WTC11 (cell line): ENCODE data around the gene CST9L.

Experiments
- ATF2 ChIP-seq: sonication (generic); formaldehyde crosslinking; IDR thresholded peaks from 2 replicates; pipeline ENCODE4 v1.8.1; 2022; ENCODE audit warnings: low read depth, missing genetic modification reagents, borderline replicate concordance
- ESRRA ChIP-seq: sonication (generic); formaldehyde crosslinking; IDR thresholded peaks from 2 replicates; pipeline ENCODE4 v1.8.1; 2022; ENCODE audit warnings: mild to moderate bottlenecking, missing genetic modification reagents, borderline replicate concordance
- JUN ChIP-seq: sonication (generic); formaldehyde crosslinking; IDR thresholded peaks from 2 replicates; pipeline ENCODE4 v1.8.0; 2023; ENCODE audit warnings: mild to moderate bottlenecking, missing genetic modification reagents
- MYBL2 ChIP-seq: sonication (generic); formaldehyde crosslinking; IDR thresholded peaks from 2 replicates; pipeline ENCODE4 v1.8.1; 2023; ENCODE audit warnings: mild to moderate bottlenecking, moderate library complexity, missing genetic modification reagents
- RELA ChIP-seq: sonication (generic); formaldehyde crosslinking; IDR thresholded peaks from 2 replicates; pipeline ENCODE4 v1.8.1; 2022; ENCODE audit warnings: missing genetic modification reagents, mild to moderate bottlenecking, borderline replicate concordance
- TF ChIP-seq, protein P1 (sequence below): fragments of 200-600 bp; IDR thresholded peaks from 2 replicates; pipeline ENCODE4 v1.8.0; 2022; ENCODE audit warnings: antibody characterized with exemption
- TF ChIP-seq, protein P2 (sequence below): sonication (generic); formaldehyde crosslinking; IDR thresholded peaks from 2 replicates; pipeline ENCODE4 v1.8.0; 2023; ENCODE audit warnings: missing genetic modification reagents
- TF ChIP-seq, protein P3 (sequence below): sonication (generic); formaldehyde crosslinking; IDR thresholded peaks from 2 replicates; pipeline ENCODE4 v1.8.0; 2022; ENCODE audit warnings: mild to moderate bottlenecking, missing genetic modification reagents
- TF ChIP-seq, protein P4 (sequence below): sonication (generic); formaldehyde crosslinking; IDR thresholded peaks from 2 replicates; pipeline ENCODE4 v1.8.1; 2023; ENCODE audit warnings: mild to moderate bottlenecking, missing genetic modification reagents, moderate library complexity

- TF ChIP-seq ATF2 (CRISPR knock-in tag) (no peak), JUN (CRISPR knock-in tag) (no peak), ESRRA (CRISPR knock-in tag) (no peak), MYBL2 (no peak), RELA (CRISPR knock-in tag) (no peak)
- TF ChIP-seq, protein P1, sequence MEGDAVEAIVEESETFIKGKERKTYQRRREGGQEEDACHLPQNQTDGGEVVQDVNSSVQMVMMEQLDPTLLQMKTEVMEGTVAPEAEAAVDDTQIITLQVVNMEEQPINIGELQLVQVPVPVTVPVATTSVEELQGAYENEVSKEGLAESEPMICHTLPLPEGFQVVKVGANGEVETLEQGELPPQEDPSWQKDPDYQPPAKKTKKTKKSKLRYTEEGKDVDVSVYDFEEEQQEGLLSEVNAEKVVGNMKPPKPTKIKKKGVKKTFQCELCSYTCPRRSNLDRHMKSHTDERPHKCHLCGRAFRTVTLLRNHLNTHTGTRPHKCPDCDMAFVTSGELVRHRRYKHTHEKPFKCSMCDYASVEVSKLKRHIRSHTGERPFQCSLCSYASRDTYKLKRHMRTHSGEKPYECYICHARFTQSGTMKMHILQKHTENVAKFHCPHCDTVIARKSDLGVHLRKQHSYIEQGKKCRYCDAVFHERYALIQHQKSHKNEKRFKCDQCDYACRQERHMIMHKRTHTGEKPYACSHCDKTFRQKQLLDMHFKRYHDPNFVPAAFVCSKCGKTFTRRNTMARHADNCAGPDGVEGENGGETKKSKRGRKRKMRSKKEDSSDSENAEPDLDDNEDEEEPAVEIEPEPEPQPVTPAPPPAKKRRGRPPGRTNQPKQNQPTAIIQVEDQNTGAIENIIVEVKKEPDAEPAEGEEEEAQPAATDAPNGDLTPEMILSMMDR: no peak
- TF ChIP-seq, protein P2, sequence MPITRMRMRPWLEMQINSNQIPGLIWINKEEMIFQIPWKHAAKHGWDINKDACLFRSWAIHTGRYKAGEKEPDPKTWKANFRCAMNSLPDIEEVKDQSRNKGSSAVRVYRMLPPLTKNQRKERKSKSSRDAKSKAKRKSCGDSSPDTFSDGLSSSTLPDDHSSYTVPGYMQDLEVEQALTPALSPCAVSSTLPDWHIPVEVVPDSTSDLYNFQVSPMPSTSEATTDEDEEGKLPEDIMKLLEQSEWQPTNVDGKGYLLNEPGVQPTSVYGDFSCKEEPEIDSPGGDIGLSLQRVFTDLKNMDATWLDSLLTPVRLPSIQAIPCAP (CRISPR knock-in tag): no peak
- TF ChIP-seq, protein P3, sequence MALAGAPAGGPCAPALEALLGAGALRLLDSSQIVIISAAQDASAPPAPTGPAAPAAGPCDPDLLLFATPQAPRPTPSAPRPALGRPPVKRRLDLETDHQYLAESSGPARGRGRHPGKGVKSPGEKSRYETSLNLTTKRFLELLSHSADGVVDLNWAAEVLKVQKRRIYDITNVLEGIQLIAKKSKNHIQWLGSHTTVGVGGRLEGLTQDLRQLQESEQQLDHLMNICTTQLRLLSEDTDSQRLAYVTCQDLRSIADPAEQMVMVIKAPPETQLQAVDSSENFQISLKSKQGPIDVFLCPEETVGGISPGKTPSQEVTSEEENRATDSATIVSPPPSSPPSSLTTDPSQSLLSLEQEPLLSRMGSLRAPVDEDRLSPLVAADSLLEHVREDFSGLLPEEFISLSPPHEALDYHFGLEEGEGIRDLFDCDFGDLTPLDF (CRISPR knock-in tag): no peak
- TF ChIP-seq, protein P4, sequence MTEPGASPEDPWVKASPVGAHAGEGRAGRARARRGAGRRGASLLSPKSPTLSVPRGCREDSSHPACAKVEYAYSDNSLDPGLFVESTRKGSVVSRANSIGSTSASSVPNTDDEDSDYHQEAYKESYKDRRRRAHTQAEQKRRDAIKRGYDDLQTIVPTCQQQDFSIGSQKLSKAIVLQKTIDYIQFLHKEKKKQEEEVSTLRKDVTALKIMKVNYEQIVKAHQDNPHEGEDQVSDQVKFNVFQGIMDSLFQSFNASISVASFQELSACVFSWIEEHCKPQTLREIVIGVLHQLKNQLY (CRISPR knock-in tag): no peak
Measured at GRCh38 chr20:23534801-23535593, 33.3 kb downstream of the CST9L start.
